Tibial nerve (tissue), 4 donors: Measurements from ENCODE around the gene MYO1C. TPM values are rescaled to one million over a fixed set of nuclear protein-coding genes. Genes with fewer than 3 reads are reported as not detected.

ENCODE experiments used
- DNase-seq, 2 donors: peaks; one replicate each; pipeline ENCODE4 v3.0.0-alpha.2; 2019; ENCODE audit warnings: low spot score in 2 of 2
- H3K27ac ChIP-seq, 4 donors: fragments of 200-600 bp; sonication (generic) in 3 of 4; one replicate each; pipeline ENCODE4 v1.5.1; 2017 to 2019; ENCODE audit warnings: mild to moderate bottlenecking in 1 of 4
- H3K27me3 ChIP-seq, 2 donors: fragments of 200-600 bp; sonication (generic) in 1 of 2; one replicate each; pipeline versions ENCODE4 v1.5.1 to v1.6.0; 2017 to 2019
- H3K36me3 ChIP-seq, 3 donors: fragments of 200-600 bp; sonication (generic); one replicate each; pipeline ENCODE4 v1.5.1; 2018 to 2019
- H3K4me1 ChIP-seq, 4 donors: fragments of 200-600 bp; sonication (generic) in 3 of 4; one replicate each; pipeline ENCODE4 v1.5.1; 2017 to 2019
- H3K4me3 ChIP-seq, 4 donors: fragments of 200-600 bp; sonication (generic) in 3 of 4; one replicate each; pipeline ENCODE4 v1.5.1; 2017 to 2019; ENCODE audit warnings: mild to moderate bottlenecking in 1 of 4, moderate library complexity in 1 of 4
- H3K9me3 ChIP-seq, 4 donors: fragments of 200-600 bp; sonication (generic) in 3 of 4; one replicate each; pipeline ENCODE4 v1.5.1; 2017 to 2019
- EP300 ChIP-seq, 2 donors: sonication (generic); formaldehyde crosslinking; IDR thresholded peaks; one replicate each; pipeline ENCODE4 v1.6.1; 2017; ENCODE audit warnings: antibody characterized with exemption in 2 of 2, mild to moderate bottlenecking in 1 of 2
- POLR2A ChIP-seq, 2 donors: fragments of 450-650 bp; IDR thresholded peaks; one replicate each; pipeline ENCODE4 v1.6.1; 2017; ENCODE audit warnings: antibody characterized with exemption in 2 of 2, mild to moderate bottlenecking in 2 of 2, moderate library complexity in 2 of 2
- WGBS, 2 donors: methylation state at CpG; one replicate each; pipeline ENCODE4 v1.1.5; 2018; 5-methylcytosine and 5-hydroxymethylcytosine counted together
- total RNA-seq, 4 donors: library from RNA; depleted of rRNA; stranded (reverse); fragments of >200 nt; gene quantifications; one replicate each; pipeline ENCODE4 v1.1.0, GENCODE V29; 2016
- TF ChIP-seq, protein P1 (sequence below), 5 experiments: fragments of 200-600 bp in 3 of 5; fragments of 450-650 bp in 2 of 5; sonication (generic) in 3 of 5; IDR thresholded peaks; one replicate each; pipeline ENCODE4 v1.5.1; 2016 to 2019; ENCODE audit warnings: antibody characterized with exemption in 5 of 5, mild to moderate bottlenecking in 3 of 5, moderate library complexity in 2 of 5

MYO1C gene
- total RNA-seq, 4 donors from 2014 or later: 184 to 305 (median 226) TPM

DNA sequence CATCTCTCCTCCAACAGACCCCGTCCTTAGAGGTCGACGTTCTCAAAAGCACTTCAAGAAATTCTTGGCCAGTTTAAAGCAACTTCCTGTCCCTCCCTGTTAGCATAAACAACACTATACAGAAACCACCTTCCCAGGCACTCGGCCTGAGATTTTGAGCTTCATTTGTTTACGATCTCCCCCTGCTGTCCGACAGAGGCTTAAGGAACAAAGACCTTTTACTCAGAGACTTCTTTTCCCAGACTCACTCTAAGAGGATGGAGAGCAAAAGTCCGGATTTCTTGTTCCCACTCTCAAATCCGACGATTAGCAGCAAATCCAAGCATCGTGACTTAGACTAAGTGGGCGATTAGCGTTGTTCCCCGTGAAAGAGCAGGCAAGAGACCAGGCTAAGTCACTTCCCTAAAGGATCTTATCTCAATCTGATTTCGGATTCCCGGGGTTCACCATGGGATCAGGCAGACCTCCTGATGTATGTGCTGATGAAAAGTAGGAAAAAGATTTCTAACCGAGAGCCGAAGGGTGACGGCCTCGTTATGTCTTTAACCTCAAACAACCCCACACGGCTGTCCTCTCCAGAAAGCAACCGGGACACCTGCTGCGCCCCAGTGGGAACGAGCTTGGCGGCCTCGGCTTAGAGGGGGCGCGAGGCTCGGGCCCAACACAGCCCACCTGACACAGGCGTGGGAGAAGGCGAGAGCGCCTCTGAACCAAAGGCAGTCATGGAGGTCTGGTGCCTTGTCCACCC, 23.3 kb upstream of the MYO1C start:
- no peaks in the 10 kb centered on the region for H3K9me3 ChIP-seq
- peak in 1 of 2 donors; percentile 73 for DNase-seq
- H3K27me3 ChIP-seq: no peaks in the 10 kb centered on the region
- peak in 1 of 2 donors; percentile 60 for TF ChIP-seq EP300 (IDR thresholded peaks at IDR 0.05)
- TF ChIP-seq POLR2A (IDR thresholded peaks at IDR 0.05): no peak
- TF ChIP-seq, protein P1, sequence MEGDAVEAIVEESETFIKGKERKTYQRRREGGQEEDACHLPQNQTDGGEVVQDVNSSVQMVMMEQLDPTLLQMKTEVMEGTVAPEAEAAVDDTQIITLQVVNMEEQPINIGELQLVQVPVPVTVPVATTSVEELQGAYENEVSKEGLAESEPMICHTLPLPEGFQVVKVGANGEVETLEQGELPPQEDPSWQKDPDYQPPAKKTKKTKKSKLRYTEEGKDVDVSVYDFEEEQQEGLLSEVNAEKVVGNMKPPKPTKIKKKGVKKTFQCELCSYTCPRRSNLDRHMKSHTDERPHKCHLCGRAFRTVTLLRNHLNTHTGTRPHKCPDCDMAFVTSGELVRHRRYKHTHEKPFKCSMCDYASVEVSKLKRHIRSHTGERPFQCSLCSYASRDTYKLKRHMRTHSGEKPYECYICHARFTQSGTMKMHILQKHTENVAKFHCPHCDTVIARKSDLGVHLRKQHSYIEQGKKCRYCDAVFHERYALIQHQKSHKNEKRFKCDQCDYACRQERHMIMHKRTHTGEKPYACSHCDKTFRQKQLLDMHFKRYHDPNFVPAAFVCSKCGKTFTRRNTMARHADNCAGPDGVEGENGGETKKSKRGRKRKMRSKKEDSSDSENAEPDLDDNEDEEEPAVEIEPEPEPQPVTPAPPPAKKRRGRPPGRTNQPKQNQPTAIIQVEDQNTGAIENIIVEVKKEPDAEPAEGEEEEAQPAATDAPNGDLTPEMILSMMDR (IDR thresholded peaks at IDR 0.05): peak; percentile 43 to 84 (median 53)
- H3K36me3 ChIP-seq: peaks cover 0 to 36% (median 0%) of the 10 kb centered on the region in 3 donors
- H3K4me1 ChIP-seq: peaks cover 9 to 61% (median 50%) of the 10 kb centered on the region in 4 donors
- peak overlapping the region; percentile 85 to 97 (median 94) for H3K27ac ChIP-seq
- 0% methylated on average over 20 to 31 of the region's 31 CpGs for WGBS, 2 donors
- H3K4me3 ChIP-seq: peak overlapping the region; percentile 83 to 97 (median 91)

DNA sequence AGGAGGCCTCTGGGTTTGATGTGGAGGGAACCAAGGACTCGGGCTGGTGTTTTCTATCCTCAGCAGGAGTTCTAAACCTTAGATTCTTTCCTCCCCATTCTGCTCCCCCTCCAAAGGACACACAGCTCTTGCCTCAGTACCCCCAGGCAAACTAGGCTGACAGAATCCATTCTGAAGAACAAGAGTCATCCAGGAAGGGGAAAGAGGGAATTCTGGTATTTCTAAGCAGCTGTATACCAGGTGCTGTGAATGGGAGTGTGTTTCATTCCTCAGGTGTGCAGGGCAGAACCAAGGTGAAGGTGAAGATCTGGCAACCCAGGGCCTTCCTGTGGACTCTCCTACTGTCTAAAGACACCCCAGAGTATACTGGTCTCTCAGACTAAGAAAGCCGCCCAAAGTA, 19.9 kb upstream of the MYO1C start:
- no peak for DNase-seq
- H3K4me3 ChIP-seq: no peak overlapping the region
- H3K27ac ChIP-seq: peak overlapping the region; percentile 73 to 95 (median 86)
- TF ChIP-seq EP300 (IDR thresholded peaks at IDR 0.05): no peak
- TF ChIP-seq, protein P1 (IDR thresholded peaks at IDR 0.05): no peak
- TF ChIP-seq POLR2A (IDR thresholded peaks at IDR 0.05): no peak
- H3K27me3 ChIP-seq: no peaks in the 10 kb centered on the region
- no peaks in the 10 kb centered on the region for H3K9me3 ChIP-seq
- 46 to 50% methylated on average over 2 of the region's 2 CpGs for WGBS, 2 donors
- peaks cover 0 to 32% (median 6%) of the 10 kb centered on the region in 3 donors for H3K36me3 ChIP-seq
- peaks cover 9 to 79% (median 64%) of the 10 kb centered on the region in 4 donors for H3K4me1 ChIP-seq

DNA sequence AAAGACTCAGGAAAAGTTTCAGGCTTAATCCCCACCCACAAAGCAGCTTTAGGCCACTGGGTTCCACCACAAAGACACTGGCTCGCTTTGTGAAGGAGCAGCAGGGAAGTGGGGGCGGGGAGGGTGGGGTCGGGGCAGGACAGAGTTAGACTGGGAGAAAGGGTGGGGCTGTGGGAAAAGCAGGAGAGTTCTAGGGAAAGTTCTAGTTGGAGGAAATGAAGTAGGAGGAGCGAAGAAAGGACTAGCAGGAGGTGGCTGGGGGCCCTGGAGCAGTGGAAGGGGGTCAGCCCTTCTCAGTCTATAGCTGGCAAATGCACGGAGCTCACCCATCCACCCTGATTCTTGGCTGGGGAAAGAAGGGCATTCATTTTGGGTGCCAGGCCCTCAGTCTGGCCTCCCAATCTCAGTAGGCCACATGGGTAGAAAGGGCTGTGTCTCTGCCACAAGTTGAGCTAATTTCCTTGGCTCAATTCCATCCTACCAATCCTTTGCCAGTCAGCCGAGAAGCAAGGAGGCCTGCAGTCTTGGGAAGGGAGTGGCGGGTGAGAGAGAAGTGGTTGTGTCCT, 19.4 kb upstream of the MYO1C start:
- DNase-seq: no peak
- TF ChIP-seq POLR2A (IDR thresholded peaks at IDR 0.05): peak in 1 of 2 donors; percentile 29
- TF ChIP-seq, protein P1 (IDR thresholded peaks at IDR 0.05): no peak
- TF ChIP-seq EP300 (IDR thresholded peaks at IDR 0.05): peak in 1 of 2 donors; percentile 66
- H3K4me1 ChIP-seq: peaks cover 9 to 77% (median 62%) of the 10 kb centered on the region in 4 donors
- H3K36me3 ChIP-seq: peaks cover 0 to 37% (median 6%) of the 10 kb centered on the region in 3 donors
- peak overlapping the region; percentile 73 to 95 (median 86) for H3K27ac ChIP-seq
- H3K4me3 ChIP-seq: no peak overlapping the region
- 16 to 22% methylated on average over 7 of the region's 7 CpGs for WGBS, 2 donors
- H3K27me3 ChIP-seq: no peaks in the 10 kb centered on the region
- H3K9me3 ChIP-seq: no peaks in the 10 kb centered on the region

DNA sequence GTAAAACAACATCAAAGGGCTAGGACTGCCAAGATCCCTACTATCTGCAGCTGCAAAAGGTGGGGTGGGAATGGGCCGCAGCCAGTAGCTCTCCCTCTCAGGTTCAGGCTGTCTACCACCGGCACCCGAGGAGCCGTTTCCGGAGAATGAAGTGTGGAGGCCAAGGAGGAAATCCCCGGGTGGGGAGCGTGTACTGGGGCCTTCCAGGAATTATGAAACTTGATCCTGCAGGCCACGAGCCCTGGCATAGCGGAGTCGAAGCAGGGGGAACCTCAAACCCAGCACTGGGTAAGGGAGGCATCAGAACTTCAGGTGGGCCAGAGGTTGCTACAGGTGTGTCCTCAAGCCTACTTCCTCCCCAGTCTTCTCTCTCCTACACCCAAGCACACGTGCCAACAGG, 18.8 kb upstream of the MYO1C start:
- H3K9me3 ChIP-seq: no peaks in the 10 kb centered on the region
- TF ChIP-seq, protein P1 (IDR thresholded peaks at IDR 0.05): no peak
- no peak for TF ChIP-seq EP300 (IDR thresholded peaks at IDR 0.05)
- TF ChIP-seq POLR2A (IDR thresholded peaks at IDR 0.05): no peak
- peaks cover 9 to 77% (median 62%) of the 10 kb centered on the region in 4 donors for H3K4me1 ChIP-seq
- no peaks in the 10 kb centered on the region for H3K27me3 ChIP-seq
- DNase-seq: no peak
- 14 to 32% methylated on average over 11 of the region's 11 CpGs for WGBS, 2 donors
- H3K4me3 ChIP-seq: no peak overlapping the region
- peaks cover 0 to 43% (median 6%) of the 10 kb centered on the region in 3 donors for H3K36me3 ChIP-seq
- peak overlapping the region; percentile 73 to 95 (median 86) for H3K27ac ChIP-seq
